ENCODE results near the gene IL1RAPL2. TPM values are rescaled to one million over a fixed set of nuclear protein-coding genes. Genes with fewer than 3 reads are reported as not detected.

Gene IL1RAPL2
- polyA plus RNA-seq, 4 donors, result 0.74 to 0.99 (median 0.88) TPM

GRCh38 chrX:105349476-105349875, 783.5 kb downstream of the IL1RAPL2 start:
- no peak for DNase-seq (ENCODE audit: low read depth in 4 of 4, low spot score in 3 of 4)

GRCh38 chrX:105375816-105376215, 809.8 kb downstream of the IL1RAPL2 start:
- peak in 2 of 4 donors; percentile 1 to 5 for DNase-seq (ENCODE audit: low read depth in 4 of 4, low spot score in 3 of 4)

- no peak for DNase-seq (ENCODE audit: low read depth in 4 of 4, low spot score in 3 of 4)
Measured at GRCh38 chrX:105424729-105425128, 858.7 kb downstream of the IL1RAPL2 start.

GRCh38 chrX:105451401-105451800, 885.4 kb downstream of the IL1RAPL2 start:
- no peak for DNase-seq (ENCODE audit: low read depth in 4 of 4, low spot score in 3 of 4)

- DNase-seq (ENCODE audit: low read depth in 4 of 4, low spot score in 3 of 4), result no peak
Measured at GRCh38 chrX:105458846-105459245, 892.8 kb downstream of the IL1RAPL2 start.

GRCh38 chrX:105460376-105460775, 894.4 kb downstream of the IL1RAPL2 start:
- no peak for DNase-seq (ENCODE audit: low read depth in 4 of 4, low spot score in 3 of 4)

- DNase-seq (ENCODE audit: low read depth in 4 of 4, low spot score in 3 of 4), result no peak
Measured at GRCh38 chrX:105461016-105461415, 895.0 kb downstream of the IL1RAPL2 start.

GRCh38 chrX:105462186-105462585, 896.2 kb downstream of the IL1RAPL2 start:
- no peak for DNase-seq (ENCODE audit: low read depth in 4 of 4, low spot score in 3 of 4)

GRCh38 chrX:105463473-105463872, 897.5 kb downstream of the IL1RAPL2 start:
- no peak for DNase-seq (ENCODE audit: low read depth in 4 of 4, low spot score in 3 of 4)

GRCh38 chrX:105464618-105465017, 898.6 kb downstream of the IL1RAPL2 start:
- DNase-seq (ENCODE audit: low read depth in 4 of 4, low spot score in 3 of 4), result no peak

- no peak for DNase-seq (ENCODE audit: low read depth in 4 of 4, low spot score in 3 of 4)
Measured at GRCh38 chrX:105468741-105469140, 902.7 kb downstream of the IL1RAPL2 start.

- no peak for DNase-seq (ENCODE audit: low read depth in 4 of 4, low spot score in 3 of 4)
Measured at GRCh38 chrX:105471597-105471996, 905.6 kb downstream of the IL1RAPL2 start.

- no peak for DNase-seq (ENCODE audit: low read depth in 4 of 4, low spot score in 3 of 4)
Measured at GRCh38 chrX:105475801-105476200, 909.8 kb downstream of the IL1RAPL2 start.

- DNase-seq (ENCODE audit: low read depth in 4 of 4, low spot score in 3 of 4), result no peak
Measured at GRCh38 chrX:105477351-105477750, 911.4 kb downstream of the IL1RAPL2 start.

GRCh38 chrX:105480646-105481310, 914.8 kb downstream of the IL1RAPL2 start:
- no peak for DNase-seq (ENCODE audit: low read depth in 4 of 4, low spot score in 3 of 4)

- no peak for DNase-seq (ENCODE audit: low read depth in 4 of 4, low spot score in 3 of 4)
Measured at GRCh38 chrX:105483011-105483410, 917.0 kb downstream of the IL1RAPL2 start.

GRCh38 chrX:105488716-105489115, 922.7 kb downstream of the IL1RAPL2 start:
- no peak for DNase-seq (ENCODE audit: low read depth in 4 of 4, low spot score in 3 of 4)

GRCh38 chrX:105495376-105495775, 929.4 kb downstream of the IL1RAPL2 start:
- DNase-seq (ENCODE audit: low read depth in 4 of 4, low spot score in 3 of 4), result no peak

- DNase-seq (ENCODE audit: low read depth in 4 of 4, low spot score in 3 of 4), result no peak
Measured at GRCh38 chrX:105502336-105502735, 936.3 kb downstream of the IL1RAPL2 start.

- no peak for DNase-seq (ENCODE audit: low read depth in 4 of 4, low spot score in 3 of 4)
Measured at GRCh38 chrX:105515561-105515960, 949.6 kb downstream of the IL1RAPL2 start.

GRCh38 chrX:105526431-105526830, 960.4 kb downstream of the IL1RAPL2 start:
- DNase-seq (ENCODE audit: low read depth in 4 of 4, low spot score in 3 of 4), result no peak

GRCh38 chrX:105527759-105528158, 961.8 kb downstream of the IL1RAPL2 start:
- DNase-seq (ENCODE audit: low read depth in 4 of 4, low spot score in 3 of 4), result no peak

GRCh38 chrX:105533951-105534350, 968.0 kb downstream of the IL1RAPL2 start:
- DNase-seq (ENCODE audit: low read depth in 4 of 4, low spot score in 3 of 4), result no peak

All from right renal pelvis (tissue), 4 donors.